ENCODE results near the gene WIPF3. TPM values are rescaled to one million over a fixed set of nuclear protein-coding genes. Genes with fewer than 3 reads are reported as not detected.

Gene WIPF3
- total and polyA plus RNA-seq, 10 donors, result 0.17 to 1.5 (median 0.65) TPM

GRCh38 chr7:29812185-29812876, 6.0 kb downstream of the WIPF3 start:
- WGBS, 5 donors, result 84 to 97% (median 88%) methylated on average over 2 of the region's 2 CpGs
- Histone ChIP-seq H3K9me3 (no peaks in the 10 kb centered on the region), H3K27ac (no peak overlapping the region), H3K27me3 (replicated peaks in 1 of 7) (peaks cover 0 to 64% (median 28%) of the 10 kb centered on the region in 7 donors), H3K4me3 (no peak overlapping the region), H3K36me3 (no peaks in the 10 kb centered on the region), H3K4me1 (peaks cover 0 to 10% (median 4%) of the 10 kb centered on the region in 6 donors)
- TF ChIP-seq POLR2A (IDR thresholded peaks at IDR 0.05), result no peak
- intact Hi-C loops (cut with DNase I; ENCODE audit: low total_unique reads), result no loop called here
- no peak for DNase-seq

GRCh38 chr7:29815181-29816105, 9.1 kb downstream of the WIPF3 start:
- TF ChIP-seq POLR2AphosphoS5 (IDR thresholded peaks at IDR 0.05), result no peak
- TF ChIP-seq CTCF (IDR thresholded peaks at IDR 0.05 in 8 of 11, conservative IDR thresholded peaks at IDR 0.05 in 3 of 11), result no peak
- Histone ChIP-seq H3K36me3 (no peaks in the 10 kb centered on the region), H3K27me3 (replicated peaks in 1 of 7) (peaks cover 0 to 35% (median 8%) of the 10 kb centered on the region in 7 donors), H3K4me1 (no peaks in the 10 kb centered on the region), H3K9me3 (no peaks in the 10 kb centered on the region), H3K27ac (no peak overlapping the region), H3K4me3 (no peak overlapping the region)
- intact Hi-C loops (cut with DNase I; ENCODE audit: low total_unique reads), result no loop called here
- 83 to 87% (median 83%) methylated on average over 10 of the region's 10 CpGs for WGBS, 5 donors
- DNase-seq, result no peak

GRCh38 chr7:29818308-29818707, 12.0 kb downstream of the WIPF3 start:
- Histone ChIP-seq H3K36me3 (no peaks in the 10 kb centered on the region), H3K4me3 (no peak overlapping the region), H3K27ac (no peak overlapping the region), H3K27me3 (replicated peaks in 1 of 7) (peaks cover 0 to 30% (median 3%) of the 10 kb centered on the region in 7 donors), H3K4me1 (no peaks in the 10 kb centered on the region), H3K9me3 (no peaks in the 10 kb centered on the region)
- 94 to 98% (median 97%) methylated on average over 6 of the region's 6 CpGs for WGBS, 5 donors
- TF ChIP-seq POLR2AphosphoS5 (IDR thresholded peaks at IDR 0.05) (no peak), CTCF (IDR thresholded peaks at IDR 0.05 in 8 of 11, conservative IDR thresholded peaks at IDR 0.05 in 3 of 11) (no peak), POLR2A (IDR thresholded peaks at IDR 0.05) (no peak)
- no peak for DNase-seq
- intact Hi-C loops (cut with DNase I; ENCODE audit: low total_unique reads), result no loop called here

GRCh38 chr7:29825775-29826529, 19.6 kb downstream of the WIPF3 start:
- no peak overlapping the region for H3K27ac ChIP-seq
- TF ChIP-seq CTCF (IDR thresholded peaks at IDR 0.05 in 8 of 11, conservative IDR thresholded peaks at IDR 0.05 in 3 of 11) (no peak), POLR2AphosphoS5 (IDR thresholded peaks at IDR 0.05) (no peak), POLR2A (IDR thresholded peaks at IDR 0.05) (no peak)
- intact Hi-C loops (cut with DNase I; ENCODE audit: low total_unique reads), result no loop called here
- H3K4me3 ChIP-seq, result peak overlapping the region in 1 of 8 donors; percentile 31
- no peaks in the 10 kb centered on the region for H3K9me3 ChIP-seq
- WGBS, 5 donors, result 68 to 83% (median 75%) methylated on average over 6 to 7 of the region's 7 CpGs
- H3K36me3 ChIP-seq, result no peaks in the 10 kb centered on the region
- DNase-seq, result no peak
- peaks cover 0 to 7% (median 0%) of the 10 kb centered on the region in 6 donors for H3K4me1 ChIP-seq
- peaks cover 0 to 20% (median 0%) of the 10 kb centered on the region in 7 donors for H3K27me3 ChIP-seq (replicated peaks in 1 of 7)

Measured in spleen (tissue), 11 donors.